Liver (tissue), 10 donors: ENCODE data around the gene ATP6V1D. TPM values are rescaled to one million over a fixed set of nuclear protein-coding genes. Genes with fewer than 3 reads are reported as not detected.

Experiments used
- DNase-seq: peaks from one replicate; pipeline ENCODE4 v3.0.0-alpha.2; 2017; ENCODE audit warnings: low spot score
- H3K27ac ChIP-seq, 2 donors: one replicate each; pipeline ENCODE4 v1.7.0; 2013; ENCODE audit warnings: inconsistent platforms in 2 of 2, low read length in 2 of 2, control low read depth in 1 of 2, low read depth in 1 of 2, mild to moderate bottlenecking in 1 of 2
- H3K27me3 ChIP-seq, 4 donors: one replicate each; pipeline versions ENCODE4 v1.6.1 to v1.7.0; 2013; ENCODE audit warnings: low read length in 3 of 4, inconsistent platforms in 1 of 4, mild to moderate bottlenecking in 1 of 4, moderate library complexity in 1 of 4; ENCODE audit not compliant: control insufficient read depth in 4 of 4, insufficient read depth in 4 of 4
- H3K36me3 ChIP-seq, 4 donors: one replicate each; pipeline versions ENCODE4 v1.6.1 to v1.7.0; 2013; ENCODE audit warnings: low read length in 3 of 4, mild to moderate bottlenecking in 3 of 4, low read depth in 1 of 4, moderate library complexity in 1 of 4; ENCODE audit not compliant: control insufficient read depth in 4 of 4, insufficient read depth in 3 of 4
- H3K4me1 ChIP-seq, 4 donors: one replicate each; pipeline versions ENCODE4 v1.6.1 to v1.7.0; 2013; ENCODE audit warnings: low read length in 3 of 4, mild to moderate bottlenecking in 3 of 4, moderate library complexity in 1 of 4; ENCODE audit not compliant: control insufficient read depth in 4 of 4, insufficient read depth in 4 of 4
- H3K4me3 ChIP-seq, 3 donors: one replicate each; pipeline versions ENCODE4 v1.6.1 to v1.7.0; 2013; ENCODE audit warnings: low read length in 3 of 3, control low read depth in 1 of 3, low read depth in 1 of 3, mild to moderate bottlenecking in 1 of 3
- H3K9ac ChIP-seq, 2 donors: one replicate each; pipeline ENCODE4 v1.7.0; 2013; ENCODE audit warnings: low read length in 2 of 2, mild to moderate bottlenecking in 2 of 2, moderate library complexity in 2 of 2, control low read depth in 1 of 2, low read depth in 1 of 2
- H3K9me3 ChIP-seq, 4 donors: one replicate each; pipeline versions ENCODE4 v1.6.1 to v1.7.0; 2013; ENCODE audit warnings: low read length in 3 of 4; ENCODE audit not compliant: control insufficient read depth in 4 of 4
- ATF3 ChIP-seq: IDR thresholded peaks from 2 replicates; pipeline ENCODE4 v1.6.1; 2016; ENCODE audit warnings: antibody characterized with exemption
- CTCF ChIP-seq: fragments of 150-350 bp; IDR thresholded peaks from 2 replicates; pipeline ENCODE4 v1.5.1; 2017; ENCODE audit warnings: improper control_type of control experiment, low read depth, low read length; ENCODE audit not compliant: missing input control
- EGR1 ChIP-seq, 2 donors: IDR thresholded peaks; 2 replicates each; pipeline ENCODE4 v1.6.1; 2016 to 2018; ENCODE audit warnings: antibody characterized with exemption in 2 of 2, low read depth in 2 of 2
- FOXA1 ChIP-seq: IDR thresholded peaks from 2 replicates; pipeline ENCODE4 v1.6.1; 2016; ENCODE audit warnings: antibody characterized with exemption
- FOXA2 ChIP-seq: IDR thresholded peaks from 2 replicates; pipeline ENCODE4 v1.6.1; 2016; ENCODE audit warnings: antibody characterized with exemption
- GABPA ChIP-seq, 2 donors: IDR thresholded peaks in 1 of 2; conservative IDR thresholded peaks in 1 of 2; 2 replicates each; pipeline ENCODE4 v1.6.1; 2016; ENCODE audit warnings: antibody characterized with exemption in 2 of 2, mild to moderate bottlenecking in 1 of 2, moderate library complexity in 1 of 2
- HNF4A ChIP-seq, 2 donors: conservative IDR thresholded peaks; 2 replicates each; pipeline ENCODE4 v1.6.1; 2016; ENCODE audit warnings: antibody characterized with exemption in 2 of 2, mild to moderate bottlenecking in 2 of 2
- HNF4G ChIP-seq: IDR thresholded peaks from 2 replicates; pipeline ENCODE4 v1.6.1; 2016; ENCODE audit warnings: antibody characterized with exemption
- JUND ChIP-seq, 2 donors: IDR thresholded peaks; 2 replicates each; pipeline ENCODE4 v1.6.1; 2016; ENCODE audit warnings: antibody characterized with exemption in 2 of 2
- NR2F2 ChIP-seq: IDR thresholded peaks from 2 replicates; pipeline ENCODE4 v1.6.1; 2016; ENCODE audit warnings: antibody characterized with exemption
- RAD21 ChIP-seq, 2 donors: IDR thresholded peaks; 2 replicates each; pipeline ENCODE4 v1.6.1; 2016; ENCODE audit warnings: antibody characterized with exemption in 2 of 2, mild to moderate bottlenecking in 2 of 2
- RXRA ChIP-seq, 2 donors: IDR thresholded peaks; 2 replicates each; pipeline ENCODE4 v1.6.1; 2017 to 2018; ENCODE audit warnings: antibody characterized with exemption in 2 of 2, mild to moderate bottlenecking in 1 of 2
- SP1 ChIP-seq: IDR thresholded peaks from 2 replicates; pipeline ENCODE4 v1.6.1; 2018; ENCODE audit warnings: antibody characterized with exemption, mild to moderate bottlenecking
- TAF1 ChIP-seq: conservative IDR thresholded peaks from 2 replicates; pipeline ENCODE4 v1.6.1; 2016; ENCODE audit warnings: antibody characterized with exemption, mild to moderate bottlenecking
- YY1 ChIP-seq: IDR thresholded peaks from 2 replicates; pipeline ENCODE4 v1.6.1; 2016; ENCODE audit warnings: antibody characterized with exemption, mild to moderate bottlenecking
- WGBS: extraction: QIAGEN DNeasy Blood & Tissue Kit; methylation state at CpG from one replicate; pipeline ENCODE4 v1.1.7; 2013; 5-methylcytosine and 5-hydroxymethylcytosine counted together
- polyA plus RNA-seq, 2 donors: library from polyadenylated mRNA; stranded (reverse) in 1 of 2; unstranded in 1 of 2; fragments of 200-250 nt in 1 of 2; fragments of >200 nt in 1 of 2; fragmentation: Nextera tagmentation in 1 of 2; extraction: Ambion mirVana in 1 of 2; gene quantifications; one replicate each; pipeline versions ENCODE4 v1.2.1 to v1.2.3, GENCODE V29; 2013 to 2015
- small RNA-seq: library from RNA; depleted of rRNA; stranded (forward); fragments of <200 nt; gene quantifications from one replicate; pipeline ENCODE3, GENCODE V24; 2014
- total RNA-seq, 2 donors: library from RNA; depleted of rRNA; stranded (reverse); fragments of >200 nt; gene quantifications; one replicate each; pipeline ENCODE4 v1.2.3, GENCODE V29; 2014
- TF ChIP-seq, protein P1 (sequence below): IDR thresholded peaks from 2 replicates; pipeline ENCODE4 v1.6.1; 2016; ENCODE audit warnings: antibody characterized with exemption, mild to moderate bottlenecking
- TF ChIP-seq, protein P2 (sequence below): IDR thresholded peaks from 2 replicates; pipeline ENCODE4 v1.6.1; 2016; ENCODE audit warnings: antibody characterized with exemption
- TF ChIP-seq, protein P3 (sequence below): IDR thresholded peaks from 2 replicates; pipeline ENCODE4 v1.6.1; 2016; ENCODE audit warnings: antibody characterized with exemption
- donor health status: healthy.
- donor health status: healthy.
- donor health status: healthy.
- donor health status: healthy.
- donor health status: healthy.

ATP6V1D gene
- total and polyA plus RNA-seq, 4 donors, result 22.6 to 53.2 (median 42.8) TPM

DNA sequence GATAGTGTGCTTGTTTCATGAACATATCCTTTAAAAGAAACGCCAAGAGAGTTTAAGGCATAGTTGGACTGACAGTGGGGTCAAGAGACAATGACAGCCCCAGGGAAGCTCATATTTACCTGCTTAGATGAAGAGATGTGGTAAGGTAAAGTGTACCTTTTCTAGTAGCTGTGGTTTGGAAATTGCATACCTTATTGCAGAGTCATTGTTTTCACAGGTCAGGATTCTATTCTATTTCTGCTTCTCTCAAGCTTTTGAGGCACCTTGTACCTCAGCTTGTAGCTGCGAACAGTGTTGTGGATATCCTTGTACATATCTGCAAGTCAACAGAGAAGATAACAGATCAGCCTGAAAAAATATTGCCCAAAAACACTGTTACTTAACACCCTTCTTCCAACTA, 47.7 kb downstream of the ATP6V1D start:
- 93% methylated on average over 2 of the region's 2 CpGs for WGBS
- Histone ChIP-seq H3K27ac (no peak overlapping the region), H3K9me3 (no peaks in the 10 kb centered on the region), H3K27me3 (no peaks in the 10 kb centered on the region), H3K36me3 (peaks cover 0 to 15% (median 2%) of the 10 kb centered on the region in 4 donors), H3K4me3 (no peak overlapping the region), H3K9ac (no peak overlapping the region), H3K4me1 (peaks cover 0 to 11% (median 0%) of the 10 kb centered on the region in 4 donors)
- DNase-seq, result no peak
- TF ChIP-seq YY1 (no peak), TAF1 (no peak), JUND (IDR thresholded peaks at IDR 0.05) (no peak), RAD21 (IDR thresholded peaks at IDR 0.05) (no peak), CTCF (no peak), FOXA2 (no peak), HNF4A (conservative IDR thresholded peaks at IDR 0.05) (no peak), SP1 (no peak), NR2F2 (no peak), EGR1 (IDR thresholded peaks at IDR 0.05; ENCODE audit: low read depth in 2 of 2) (no peak), GABPA (IDR thresholded peaks at IDR 0.05 in 1 of 2, conservative IDR thresholded peaks at IDR 0.05 in 1 of 2) (no peak), HNF4G (no peak), ATF3 (no peak), FOXA1 (no peak), RXRA (IDR thresholded peaks at IDR 0.05) (no peak)
- TF ChIP-seq, protein P1, sequence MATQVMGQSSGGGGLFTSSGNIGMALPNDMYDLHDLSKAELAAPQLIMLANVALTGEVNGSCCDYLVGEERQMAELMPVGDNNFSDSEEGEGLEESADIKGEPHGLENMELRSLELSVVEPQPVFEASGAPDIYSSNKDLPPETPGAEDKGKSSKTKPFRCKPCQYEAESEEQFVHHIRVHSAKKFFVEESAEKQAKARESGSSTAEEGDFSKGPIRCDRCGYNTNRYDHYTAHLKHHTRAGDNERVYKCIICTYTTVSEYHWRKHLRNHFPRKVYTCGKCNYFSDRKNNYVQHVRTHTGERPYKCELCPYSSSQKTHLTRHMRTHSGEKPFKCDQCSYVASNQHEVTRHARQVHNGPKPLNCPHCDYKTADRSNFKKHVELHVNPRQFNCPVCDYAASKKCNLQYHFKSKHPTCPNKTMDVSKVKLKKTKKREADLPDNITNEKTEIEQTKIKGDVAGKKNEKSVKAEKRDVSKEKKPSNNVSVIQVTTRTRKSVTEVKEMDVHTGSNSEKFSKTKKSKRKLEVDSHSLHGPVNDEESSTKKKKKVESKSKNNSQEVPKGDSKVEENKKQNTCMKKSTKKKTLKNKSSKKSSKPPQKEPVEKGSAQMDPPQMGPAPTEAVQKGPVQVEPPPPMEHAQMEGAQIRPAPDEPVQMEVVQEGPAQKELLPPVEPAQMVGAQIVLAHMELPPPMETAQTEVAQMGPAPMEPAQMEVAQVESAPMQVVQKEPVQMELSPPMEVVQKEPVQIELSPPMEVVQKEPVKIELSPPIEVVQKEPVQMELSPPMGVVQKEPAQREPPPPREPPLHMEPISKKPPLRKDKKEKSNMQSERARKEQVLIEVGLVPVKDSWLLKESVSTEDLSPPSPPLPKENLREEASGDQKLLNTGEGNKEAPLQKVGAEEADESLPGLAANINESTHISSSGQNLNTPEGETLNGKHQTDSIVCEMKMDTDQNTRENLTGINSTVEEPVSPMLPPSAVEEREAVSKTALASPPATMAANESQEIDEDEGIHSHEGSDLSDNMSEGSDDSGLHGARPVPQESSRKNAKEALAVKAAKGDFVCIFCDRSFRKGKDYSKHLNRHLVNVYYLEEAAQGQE, result no peak
- TF ChIP-seq, protein P2, sequence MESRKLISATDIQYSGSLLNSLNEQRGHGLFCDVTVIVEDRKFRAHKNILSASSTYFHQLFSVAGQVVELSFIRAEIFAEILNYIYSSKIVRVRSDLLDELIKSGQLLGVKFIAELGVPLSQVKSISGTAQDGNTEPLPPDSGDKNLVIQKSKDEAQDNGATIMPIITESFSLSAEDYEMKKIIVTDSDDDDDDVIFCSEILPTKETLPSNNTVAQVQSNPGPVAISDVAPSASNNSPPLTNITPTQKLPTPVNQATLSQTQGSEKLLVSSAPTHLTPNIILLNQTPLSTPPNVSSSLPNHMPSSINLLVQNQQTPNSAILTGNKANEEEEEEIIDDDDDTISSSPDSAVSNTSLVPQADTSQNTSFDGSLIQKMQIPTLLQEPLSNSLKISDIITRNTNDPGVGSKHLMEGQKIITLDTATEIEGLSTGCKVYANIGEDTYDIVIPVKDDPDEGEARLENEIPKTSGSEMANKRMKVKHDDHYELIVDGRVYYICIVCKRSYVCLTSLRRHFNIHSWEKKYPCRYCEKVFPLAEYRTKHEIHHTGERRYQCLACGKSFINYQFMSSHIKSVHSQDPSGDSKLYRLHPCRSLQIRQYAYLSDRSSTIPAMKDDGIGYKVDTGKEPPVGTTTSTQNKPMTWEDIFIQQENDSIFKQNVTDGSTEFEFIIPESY, result no peak
- TF ChIP-seq, protein P3, sequence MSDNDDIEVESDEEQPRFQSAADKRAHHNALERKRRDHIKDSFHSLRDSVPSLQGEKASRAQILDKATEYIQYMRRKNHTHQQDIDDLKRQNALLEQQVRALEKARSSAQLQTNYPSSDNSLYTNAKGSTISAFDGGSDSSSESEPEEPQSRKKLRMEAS, result no peak

Small RNAs within 50 kb of the gene (small RNA-seq; reads per million reads assigned to genes)
- not detected for gene RF00019

Other genes with a start within 250 kb of the ATP6V1D start
- gene GARIN2, start 170.4 kb downstream of the ATP6V1D start, total RNA-seq, result under 1 TPM in 1 of 2 donors, not detected in 1; 0.59 TPM
- under 1 TPM in 1 of 2 donors, not detected in 1; 0.24 TPM for gene GARIN2, start 170.4 kb downstream of the ATP6V1D start, polyA plus RNA-seq
- gene PALS1, start 118.4 kb downstream of the ATP6V1D start, total RNA-seq, result 10 to 100 TPM; 12.7 to 17.6 TPM
- gene PALS1, start 118.4 kb downstream of the ATP6V1D start, polyA plus RNA-seq, result 1 to 10 TPM; 5.5 to 7.5 TPM
- gene EIF2S1, start 524 bp upstream of the ATP6V1D start, total RNA-seq, result 10 to 100 TPM; 68.0 to 84.6 TPM
- gene EIF2S1, start 524 bp upstream of the ATP6V1D start, polyA plus RNA-seq, result 10 to 100 TPM; 32.3 to 72.2 TPM
- gene PLEK2, start 52.4 kb upstream of the ATP6V1D start, total RNA-seq, result 10 to 100 TPM in 1 of 2 donors, 1 to 10 TPM in 1; 6.1 to 17.4 TPM
- 10 to 100 TPM; 11.0 to 11.3 TPM for gene PLEK2, start 52.4 kb upstream of the ATP6V1D start, polyA plus RNA-seq
- 1 to 10 TPM; 1.7 to 2.0 TPM for gene TMEM229B, start 128.9 kb upstream of the ATP6V1D start, total RNA-seq
- gene TMEM229B, start 128.9 kb upstream of the ATP6V1D start, polyA plus RNA-seq, result 1 to 10 TPM in 1 of 2 donors, under 1 TPM in 1; 0.40 to 1.5 TPM
- 1 to 10 TPM; 1.3 to 2.4 TPM for gene PLEKHH1, start 173.5 kb upstream of the ATP6V1D start, total RNA-seq
- under 1 TPM; 0.46 to 0.53 TPM for gene PLEKHH1, start 173.5 kb upstream of the ATP6V1D start, polyA plus RNA-seq
- 10 to 100 TPM; 22.9 to 36.1 TPM for gene PIGH, start 240.5 kb upstream of the ATP6V1D start, total RNA-seq
- gene PIGH, start 240.5 kb upstream of the ATP6V1D start, polyA plus RNA-seq, result 10 to 100 TPM; 14.2 to 20.5 TPM